D721Med (cell line): ENCODE measurements around the gene TMEM17.

Experiments used
- DNase-seq: peaks from one replicate; pipeline ENCODE4 v3.0.0; 2011; ENCODE audit warnings: low spot score; ENCODE audit not compliant: insufficient read length
- FAIRE-seq: peaks from 2 replicates; lab custom pipeline; 2011; peaks lifted over from hg19 to GRCh38; lab: Jason Lieb, UNC
- TF ChIP-seq, protein P1 (sequence below): IDR thresholded peaks from 2 replicates; pipeline ENCODE4 v1.5.1; 2012; ENCODE audit warnings: mild to moderate bottlenecking, control low read depth; ENCODE audit not compliant: insufficient read depth; ENCODE audit errors: missing control alignments

TMEM17 gene

GRCh38 chr2:62460175-62460574 is 45.8 kb downstream of the TMEM17 start:
- FAIRE-seq (no peak), DNase-seq (no peak)
- TF ChIP-seq, protein P1, sequence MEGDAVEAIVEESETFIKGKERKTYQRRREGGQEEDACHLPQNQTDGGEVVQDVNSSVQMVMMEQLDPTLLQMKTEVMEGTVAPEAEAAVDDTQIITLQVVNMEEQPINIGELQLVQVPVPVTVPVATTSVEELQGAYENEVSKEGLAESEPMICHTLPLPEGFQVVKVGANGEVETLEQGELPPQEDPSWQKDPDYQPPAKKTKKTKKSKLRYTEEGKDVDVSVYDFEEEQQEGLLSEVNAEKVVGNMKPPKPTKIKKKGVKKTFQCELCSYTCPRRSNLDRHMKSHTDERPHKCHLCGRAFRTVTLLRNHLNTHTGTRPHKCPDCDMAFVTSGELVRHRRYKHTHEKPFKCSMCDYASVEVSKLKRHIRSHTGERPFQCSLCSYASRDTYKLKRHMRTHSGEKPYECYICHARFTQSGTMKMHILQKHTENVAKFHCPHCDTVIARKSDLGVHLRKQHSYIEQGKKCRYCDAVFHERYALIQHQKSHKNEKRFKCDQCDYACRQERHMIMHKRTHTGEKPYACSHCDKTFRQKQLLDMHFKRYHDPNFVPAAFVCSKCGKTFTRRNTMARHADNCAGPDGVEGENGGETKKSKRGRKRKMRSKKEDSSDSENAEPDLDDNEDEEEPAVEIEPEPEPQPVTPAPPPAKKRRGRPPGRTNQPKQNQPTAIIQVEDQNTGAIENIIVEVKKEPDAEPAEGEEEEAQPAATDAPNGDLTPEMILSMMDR, result no peak

GRCh38 chr2:62459672-62460071 is 46.3 kb downstream of the TMEM17 start:
- TF ChIP-seq, protein P1, result no peak
- no peak for DNase-seq
- FAIRE-seq, result no peak

- FAIRE-seq, result no peak
- no peak for DNase-seq
- TF ChIP-seq, protein P1, result no peak
Observed at GRCh38 chr2:62459106-62459505, 46.9 kb downstream of the TMEM17 start.

GRCh38 chr2:62458671-62459081 is 47.3 kb downstream of the TMEM17 start:
- no peak for DNase-seq
- FAIRE-seq, result no peak
- TF ChIP-seq, protein P1, result no peak

DNA sequence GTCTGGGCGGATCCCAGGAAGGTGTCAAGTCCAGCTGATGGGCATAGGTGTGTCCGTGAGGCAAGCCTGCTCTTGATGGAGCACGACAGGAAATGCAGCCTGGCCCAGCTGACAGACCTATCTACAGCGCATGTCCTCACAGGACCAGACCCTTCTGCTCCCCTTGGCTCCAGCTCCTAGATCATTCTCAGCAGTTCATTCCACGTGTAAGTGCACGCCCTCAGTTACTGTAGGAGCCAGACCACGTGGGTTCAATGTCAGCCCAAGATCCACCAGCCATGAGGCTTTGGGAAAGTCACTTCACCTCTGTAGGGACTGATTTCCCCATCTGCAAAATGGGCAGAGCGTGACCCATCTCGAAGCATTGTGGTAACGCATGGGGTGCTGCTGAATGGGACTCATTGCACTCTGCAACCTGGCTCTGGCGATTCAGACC is 47.8 kb downstream of the TMEM17 start:
- DNase-seq (no peak), FAIRE-seq (no peak)
- TF ChIP-seq, protein P1, result no peak

GRCh38 chr2:62457556-62457955 is 48.4 kb downstream of the TMEM17 start:
- TF ChIP-seq, protein P1, result no peak
- DNase-seq (no peak), FAIRE-seq (no peak)

DNA sequence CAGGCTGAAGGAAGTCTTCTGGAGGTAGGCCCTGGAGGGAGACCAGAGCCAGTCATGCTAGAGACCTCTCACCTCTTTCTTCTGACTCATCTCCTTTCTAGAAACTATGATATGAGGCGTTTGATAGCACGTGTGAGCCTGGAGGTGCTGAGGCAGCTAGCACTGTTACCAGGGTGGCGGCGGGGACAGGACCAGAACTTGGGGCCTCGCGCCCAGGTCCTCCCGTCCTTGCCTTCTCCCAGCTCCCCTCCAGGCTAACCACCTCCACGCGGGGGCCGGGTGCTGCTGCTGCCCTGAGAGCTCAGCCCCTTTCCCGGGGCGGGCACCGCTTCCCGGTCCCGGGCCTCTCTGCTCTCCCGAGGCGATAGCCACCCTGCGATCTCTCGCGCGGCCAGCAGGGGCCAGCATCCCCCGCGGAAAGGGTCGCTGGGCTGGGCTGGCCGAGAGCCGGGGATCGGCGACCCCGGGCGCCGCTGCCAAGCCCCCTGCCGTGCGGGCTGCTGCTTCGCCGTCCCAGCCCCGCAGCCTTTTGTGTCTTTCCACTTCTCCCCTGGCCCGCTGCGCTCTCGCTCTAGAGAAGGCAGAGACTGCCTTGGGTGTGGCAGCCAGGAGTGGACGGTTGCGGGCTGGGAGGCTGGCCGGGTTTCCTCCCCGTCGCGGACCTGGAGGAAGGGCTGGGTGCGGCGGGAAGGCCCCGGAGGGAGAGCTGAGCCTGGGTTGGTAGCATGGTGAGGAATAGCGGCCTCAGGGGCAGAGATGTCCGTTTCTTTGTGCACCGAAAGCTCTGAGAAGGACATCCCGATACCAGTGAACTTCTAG is 49.1 kb downstream of the TMEM17 start:
- DNase-seq (peak; percentile 85), FAIRE-seq (no peak)
- TF ChIP-seq, protein P1, result peak; percentile 81
